ENCODE measurements around the gene PNPLA5.

Gene PNPLA5

GRCh38 chr22:43850529-43850928 lies 41.3 kb downstream of the PNPLA5 start:
- no peak for TF ChIP-seq CTCF (IDR thresholded peaks at IDR 0.05; ENCODE audit: insufficient read depth, low read length)
- no peak for TF ChIP-seq REST (IDR thresholded peaks at IDR 0.05; ENCODE audit: insufficient replicate concordance, low read depth)
- no peak for TF ChIP-seq POLR2AphosphoS5 (IDR thresholded peaks at IDR 0.05; ENCODE audit: low read depth)
- no peak for TF ChIP-seq SPI1 (IDR thresholded peaks at IDR 0.05; ENCODE audit: borderline replicate concordance, low read depth)
- no peak for TF ChIP-seq GABPA (IDR thresholded peaks at IDR 0.05; ENCODE audit: low read depth)
- no peak overlapping the region for H3K4me3 ChIP-seq (replicated peaks; ENCODE audit: insufficient read depth, low read length)
- H3K27ac ChIP-seq (replicated peaks), result no peak overlapping the region
- peaks cover 6% of the 10 kb centered on the region for H3K27me3 ChIP-seq (ENCODE audit: insufficient read depth, poor library complexity, severe bottlenecking)
- DNase-seq (ENCODE audit: low read depth in 1 of 2, low spot score in 1 of 2), result no peak

- TF ChIP-seq POLR2AphosphoS5 (IDR thresholded peaks at IDR 0.05; ENCODE audit: low read depth), result no peak
- no peak for DNase-seq (ENCODE audit: low read depth in 1 of 2, low spot score in 1 of 2)
- Histone ChIP-seq H3K4me3 (replicated peaks; ENCODE audit: insufficient read depth, low read length) (no peak overlapping the region), H3K27ac (replicated peaks) (no peak overlapping the region), H3K27me3 (ENCODE audit: insufficient read depth, poor library complexity, severe bottlenecking) (peaks cover 6% of the 10 kb centered on the region)
Measured at GRCh38 chr22:43849731-43850130, 42.1 kb downstream of the PNPLA5 start.

GRCh38 chr22:43848366-43849171 lies 43.2 kb downstream of the PNPLA5 start:
- TF ChIP-seq CTCF (IDR thresholded peaks at IDR 0.05; ENCODE audit: insufficient read depth, low read length) (no peak), SPI1 (IDR thresholded peaks at IDR 0.05; ENCODE audit: borderline replicate concordance, low read depth) (no peak), POLR2AphosphoS5 (IDR thresholded peaks at IDR 0.05; ENCODE audit: low read depth) (no peak), REST (IDR thresholded peaks at IDR 0.05; ENCODE audit: insufficient replicate concordance, low read depth) (no peak), GABPA (IDR thresholded peaks at IDR 0.05; ENCODE audit: low read depth) (no peak)
- Histone ChIP-seq H3K27me3 (ENCODE audit: insufficient read depth, poor library complexity, severe bottlenecking) (peaks cover 6% of the 10 kb centered on the region), H3K4me3 (replicated peaks; ENCODE audit: insufficient read depth, low read length) (no peak overlapping the region), H3K27ac (replicated peaks) (no peak overlapping the region)
- DNase-seq (ENCODE audit: low read depth in 1 of 2, low spot score in 1 of 2), result no peak

- Histone ChIP-seq H3K27me3 (ENCODE audit: insufficient read depth, poor library complexity, severe bottlenecking) (peaks cover 6% of the 10 kb centered on the region), H3K27ac (replicated peaks) (no peak overlapping the region), H3K4me3 (replicated peaks; ENCODE audit: insufficient read depth, low read length) (no peak overlapping the region)
- DNase-seq (ENCODE audit: low read depth in 1 of 2, low spot score in 1 of 2), result no peak
- TF ChIP-seq REST (IDR thresholded peaks at IDR 0.05; ENCODE audit: insufficient replicate concordance, low read depth) (no peak), CTCF (IDR thresholded peaks at IDR 0.05; ENCODE audit: insufficient read depth, low read length) (no peak), SPI1 (IDR thresholded peaks at IDR 0.05; ENCODE audit: borderline replicate concordance, low read depth) (no peak), POLR2AphosphoS5 (IDR thresholded peaks at IDR 0.05; ENCODE audit: low read depth) (no peak), GABPA (IDR thresholded peaks at IDR 0.05; ENCODE audit: low read depth) (no peak)
Measured at GRCh38 chr22:43847376-43848289, 44.2 kb downstream of the PNPLA5 start.

Data from HL-60 (cell line).